Measurements from ENCODE around the gene FJX1. TPM values are rescaled to one million over a fixed set of nuclear protein-coding genes. Genes with fewer than 3 reads are reported as not detected.

The FJX1 gene
- total RNA-seq, 1 donor from 2014 or later = 0.14 TPM

- intact Hi-C loops (cut with micrococcal nuclease) = no loop called here
Measured at GRCh38 chr11:35606206-35606605, 12.1 kb upstream of the FJX1 start.

- intact Hi-C loops (cut with micrococcal nuclease) = no loop called here
Measured at GRCh38 chr11:35608502-35608901, 9.8 kb upstream of the FJX1 start.

- intact Hi-C loops (cut with micrococcal nuclease) = loop anchor here (10.0 kb wide), 3 partner anchors 335 to 885 kb away; partner anchors contain the start of gene LDLRAD3
Measured at GRCh38 chr11:35609656-35610055, 8.6 kb upstream of the FJX1 start.

GRCh38 chr11:35610631-35611030 lies 7.6 kb upstream of the FJX1 start:
- intact Hi-C loops (cut with micrococcal nuclease) = loop anchor here (10.0 kb wide), 3 partner anchors 334 to 884 kb away; partner anchors contain the start of gene LDLRAD3

- intact Hi-C loops (cut with micrococcal nuclease) = loop anchor here (10.0 kb wide), 3 partner anchors 333 to 883 kb away; partner anchors contain the start of gene LDLRAD3
Measured at GRCh38 chr11:35611741-35612140, 6.5 kb upstream of the FJX1 start.

GRCh38 chr11:35614939-35615569 lies 3.2 kb upstream of the FJX1 start:
- intact Hi-C loops (cut with micrococcal nuclease) = loop anchor here (5.0 to 10.0 kb wide), 5 partner anchors 330 to 880 kb away; partner anchors contain the start of gene LDLRAD3

- intact Hi-C loops (cut with micrococcal nuclease) = loop anchor here (1.0 to 10.0 kb wide), 7 partner anchors 206 to 879 kb away; partner anchors contain the start of gene LDLRAD3
Measured at GRCh38 chr11:35615921-35616900, 2.0 kb upstream of the FJX1 start.

- intact Hi-C loops (cut with micrococcal nuclease) = loop anchor here (5.0 to 10.0 kb wide), 5 partner anchors 328 to 878 kb away; partner anchors contain the start of gene LDLRAD3
Measured at GRCh38 chr11:35617316-35617686, 959 bp upstream of the FJX1 start.

- intact Hi-C loops (cut with micrococcal nuclease) = loop anchor here (2.0 to 10.0 kb wide), 6 partner anchors 44 to 876 kb away; partner anchors contain the start of genes LDLRAD3 and TRIM44
Measured at GRCh38 chr11:35618497-35619115, 346 bp downstream of the FJX1 start.

GRCh38 chr11:35619116-35619854 lies 1.0 kb downstream of the FJX1 start:
- intact Hi-C loops (cut with micrococcal nuclease) = loop anchor here (2.0 to 10.0 kb wide), 6 partner anchors 44 to 876 kb away; partner anchors contain the start of genes LDLRAD3 and TRIM44

- intact Hi-C loops (cut with micrococcal nuclease) = loop anchor here (2.0 to 10.0 kb wide), 6 partner anchors 43 to 875 kb away; partner anchors contain the start of genes LDLRAD3 and TRIM44
Measured at GRCh38 chr11:35619855-35620640, 1.8 kb downstream of the FJX1 start.

- intact Hi-C loops (cut with micrococcal nuclease) = no loop called here
Measured at GRCh38 chr11:35620795-35621194, 2.5 kb downstream of the FJX1 start.

GRCh38 chr11:35621620-35622019 lies 3.4 kb downstream of the FJX1 start:
- intact Hi-C loops (cut with micrococcal nuclease) = no loop called here

- intact Hi-C loops (cut with micrococcal nuclease) = no loop called here
Measured at GRCh38 chr11:35622070-35622469, 3.8 kb downstream of the FJX1 start.

- intact Hi-C loops (cut with micrococcal nuclease) = no loop called here
Measured at GRCh38 chr11:35623621-35624168, 5.4 kb downstream of the FJX1 start.

GRCh38 chr11:35624316-35624715 lies 6.1 kb downstream of the FJX1 start:
- intact Hi-C loops (cut with micrococcal nuclease) = no loop called here

GRCh38 chr11:35624781-35625180 lies 6.5 kb downstream of the FJX1 start:
- intact Hi-C loops (cut with micrococcal nuclease) = no loop called here

GRCh38 chr11:35626501-35626900 lies 8.2 kb downstream of the FJX1 start:
- intact Hi-C loops (cut with micrococcal nuclease) = no loop called here

- intact Hi-C loops (cut with micrococcal nuclease) = no loop called here
Measured at GRCh38 chr11:35629511-35629910, 11.3 kb downstream of the FJX1 start.
